ENCODE results near the gene RAD21L1. TPM values are rescaled to one million over a fixed set of nuclear protein-coding genes. Genes with fewer than 3 reads are reported as not detected.

RAD21L1 gene
- total RNA-seq, 4 donors from 2014 or later = 0.34 TPM; not detected in 3

DNA sequence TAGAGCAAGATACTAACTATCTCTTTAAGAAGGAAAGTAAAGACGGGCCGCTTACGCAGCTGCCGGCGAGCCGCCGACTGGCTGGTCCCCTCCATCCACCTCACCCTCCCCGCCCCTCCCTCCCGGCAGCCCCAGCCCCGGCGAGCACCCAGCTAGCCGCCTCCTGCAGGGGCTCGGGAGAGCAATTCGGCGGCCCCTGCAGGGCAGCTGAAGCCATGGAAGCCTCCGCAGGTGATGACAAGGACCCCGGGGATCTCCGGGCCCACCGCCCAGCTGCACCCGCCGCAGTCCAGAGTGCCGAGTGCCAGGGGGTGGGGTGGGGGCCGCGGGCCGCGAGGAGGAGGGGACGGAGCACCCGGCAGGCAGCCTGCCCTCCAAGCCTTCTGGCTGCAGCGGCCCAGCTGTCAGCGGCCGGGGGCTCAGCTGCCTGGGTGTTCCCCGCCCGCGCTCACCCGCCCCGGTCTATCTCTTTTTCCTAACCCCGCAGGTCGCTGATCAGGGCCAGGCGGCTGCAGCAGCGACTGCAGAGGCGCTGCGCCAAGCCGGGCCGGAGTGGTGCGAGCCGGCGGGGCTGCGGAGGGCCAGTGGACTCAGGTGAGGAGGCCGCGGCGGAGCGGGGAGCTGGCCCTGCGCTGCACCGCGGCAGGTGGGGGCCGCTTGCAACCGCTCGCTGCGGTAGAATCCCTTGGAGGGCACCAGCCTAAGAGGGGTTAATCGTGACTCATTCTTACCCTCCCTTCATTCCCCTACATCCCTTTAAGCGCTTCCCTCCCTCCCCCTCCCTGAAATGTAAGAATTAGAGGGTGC is 40.5 kb downstream of the RAD21L1 start, which contains the start of gene SNPH:
TSS of gene SNPH (plus strand) at position 128 of the 807 bp plus-strand sequence. CDS start 29,946 bp downstream, outside the sequence.
- Histone ChIP-seq H3K9me3 (no peaks in the 10 kb centered on the region), H3K4me3 (peak within 1 kb of the TSS; percentile 92), H3K4me1 (peaks cover 18% of the 10 kb centered on the region), H3K27ac (peak within 1 kb of the TSS; percentile 3), H3K36me3 (no peaks in the 10 kb centered on the region), H3K27me3 (no peaks in the 10 kb centered on the region)
- no peak for TF ChIP-seq CTCF (IDR thresholded peaks at IDR 0.05)
- no peak for TF ChIP-seq POLR2AphosphoS5 (IDR thresholded peaks at IDR 0.05)
- no peak for TF ChIP-seq EP300 (IDR thresholded peaks at IDR 0.05)
- no peak for TF ChIP-seq POLR2A (IDR thresholded peaks at IDR 0.05)
- 0% methylated on average over 18 of the region's 61 CpGs for WGBS
- DNase-seq (ENCODE audit: low spot score in 2 of 2) = peak in 1 of 2 donors; percentile 78

DNA sequence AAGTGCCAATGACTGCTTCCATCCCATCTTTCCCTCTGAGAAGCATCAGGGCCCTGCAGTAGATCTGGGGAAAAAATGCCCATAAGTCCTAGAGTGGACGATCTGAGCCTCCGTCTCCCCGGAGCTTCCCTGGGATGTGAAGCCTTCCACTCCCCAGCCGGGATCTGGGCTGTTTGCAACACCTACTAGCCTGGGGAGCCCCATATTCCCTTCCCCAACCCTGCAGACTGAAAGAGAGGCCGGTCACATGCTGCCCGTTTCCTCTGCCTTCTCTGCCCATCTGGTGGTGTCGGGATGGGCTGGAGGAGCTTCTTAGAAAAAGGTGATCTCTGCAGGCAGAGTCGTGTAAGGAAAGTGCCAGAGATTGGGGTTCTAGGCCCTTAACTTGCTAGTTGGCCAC is 41.3 kb downstream of the RAD21L1 start:
- Histone ChIP-seq H3K27ac (no peak overlapping the region), H3K36me3 (no peaks in the 10 kb centered on the region), H3K9me3 (no peaks in the 10 kb centered on the region), H3K4me1 (peaks cover 18% of the 10 kb centered on the region), H3K27me3 (no peaks in the 10 kb centered on the region), H3K4me3 (peak overlapping the region; percentile 92)
- DNase-seq (ENCODE audit: low spot score in 2 of 2) = no peak
- 73% methylated on average over 8 of the region's 8 CpGs for WGBS
- TF ChIP-seq POLR2A (IDR thresholded peaks at IDR 0.05) = no peak
- no peak for TF ChIP-seq EP300 (IDR thresholded peaks at IDR 0.05)
- no peak for TF ChIP-seq CTCF (IDR thresholded peaks at IDR 0.05)
- no peak for TF ChIP-seq POLR2AphosphoS5 (IDR thresholded peaks at IDR 0.05)

DNA sequence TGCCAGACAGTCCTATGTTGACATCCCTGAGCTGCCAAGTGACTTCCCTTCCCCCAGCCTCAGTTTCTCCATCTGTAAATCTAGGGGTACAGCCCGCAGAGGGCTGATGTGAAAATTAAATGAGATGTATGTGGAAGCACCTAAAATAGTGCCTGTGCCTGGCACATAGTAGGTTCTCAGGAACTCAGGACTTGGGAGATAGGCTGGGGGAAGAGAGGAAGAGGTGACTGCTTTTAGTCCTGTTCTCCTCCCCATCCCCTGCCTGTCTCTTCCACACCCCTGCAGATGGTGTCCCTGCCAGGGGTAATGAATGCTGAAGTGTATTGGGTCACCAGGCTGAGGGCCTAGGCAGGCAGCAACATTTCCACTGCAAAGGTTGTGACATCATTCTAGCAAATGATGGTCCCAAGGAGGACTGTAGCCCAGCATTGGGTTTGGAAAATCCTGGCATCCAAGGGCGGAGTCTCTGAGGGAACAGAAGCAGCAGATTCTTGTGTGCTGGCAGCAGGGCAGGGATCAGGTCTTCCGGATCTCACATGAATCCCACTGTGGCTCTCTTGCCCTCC is 42.0 kb downstream of the RAD21L1 start:
- no peaks in the 10 kb centered on the region for H3K27me3 ChIP-seq
- no peak overlapping the region for H3K27ac ChIP-seq
- peaks cover 18% of the 10 kb centered on the region for H3K4me1 ChIP-seq
- no peak overlapping the region for H3K4me3 ChIP-seq
- no peak for TF ChIP-seq CTCF (IDR thresholded peaks at IDR 0.05)
- no peak for TF ChIP-seq POLR2A (IDR thresholded peaks at IDR 0.05)
- no peak for TF ChIP-seq POLR2AphosphoS5 (IDR thresholded peaks at IDR 0.05)
- no peak for TF ChIP-seq EP300 (IDR thresholded peaks at IDR 0.05)
- H3K36me3 ChIP-seq = no peaks in the 10 kb centered on the region
- WGBS = 84% methylated on average over 3 of the region's 3 CpGs
- no peaks in the 10 kb centered on the region for H3K9me3 ChIP-seq
- no peak for DNase-seq (ENCODE audit: low spot score in 2 of 2)

DNA sequence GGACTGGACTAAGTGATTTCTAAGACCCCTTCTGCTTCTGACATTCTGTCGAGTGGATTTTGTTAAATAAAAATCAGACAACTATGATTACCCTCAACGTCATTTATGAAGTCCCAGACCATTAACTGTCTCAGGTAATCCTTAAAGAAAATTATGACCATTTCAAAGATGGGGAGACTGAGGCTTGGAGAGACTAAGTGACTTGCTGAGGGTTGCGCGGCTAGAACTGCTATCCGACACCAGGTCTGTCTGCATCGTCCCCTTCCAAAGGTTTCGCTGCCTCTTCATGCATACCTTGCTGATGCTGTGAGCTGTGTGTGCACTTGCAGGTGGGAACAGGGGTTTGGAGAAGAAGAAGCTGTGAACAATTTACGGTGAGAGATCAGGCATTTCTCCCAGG is 43.4 kb downstream of the RAD21L1 start:
- Histone ChIP-seq H3K36me3 (no peaks in the 10 kb centered on the region), H3K9me3 (no peaks in the 10 kb centered on the region), H3K4me1 (peaks cover 18% of the 10 kb centered on the region), H3K27ac (no peak overlapping the region), H3K27me3 (no peaks in the 10 kb centered on the region), H3K4me3 (no peak overlapping the region)
- no peak for DNase-seq (ENCODE audit: low spot score in 2 of 2)
- TF ChIP-seq EP300 (IDR thresholded peaks at IDR 0.05) (no peak), POLR2AphosphoS5 (IDR thresholded peaks at IDR 0.05) (no peak), CTCF (IDR thresholded peaks at IDR 0.05) (no peak), POLR2A (IDR thresholded peaks at IDR 0.05) (no peak)
- 93% methylated on average over 8 of the region's 8 CpGs for WGBS

GRCh38 chr20:1269850-1270249 is 44.0 kb downstream of the RAD21L1 start:
- 93% methylated on average over 3 of the region's 3 CpGs for WGBS
- DNase-seq (ENCODE audit: low spot score in 2 of 2) = no peak
- Histone ChIP-seq H3K4me1 (peaks cover 18% of the 10 kb centered on the region), H3K4me3 (no peak overlapping the region), H3K36me3 (no peaks in the 10 kb centered on the region), H3K27me3 (no peaks in the 10 kb centered on the region), H3K27ac (no peak overlapping the region), H3K9me3 (no peaks in the 10 kb centered on the region)
- TF ChIP-seq POLR2A (IDR thresholded peaks at IDR 0.05) (no peak), POLR2AphosphoS5 (IDR thresholded peaks at IDR 0.05) (no peak), EP300 (IDR thresholded peaks at IDR 0.05) (no peak), CTCF (IDR thresholded peaks at IDR 0.05) (no peak)
